ENCODE data around the gene CMTM6.

- TF ChIP-seq USF2 (IDR thresholded peaks at IDR 0.05; ENCODE audit: low read length) (no peak), CTCF (IDR thresholded peaks at IDR 0.05; ENCODE audit: control extremely low read depth in 1 of 3, insufficient read depth in 1 of 3, low read depth in 1 of 3, low read length in 3 of 3) (no peak), CEBPB (IDR thresholded peaks at IDR 0.05; ENCODE audit: low read depth, low read length) (no peak), CBX5 (IDR thresholded peaks at IDR 0.05; ENCODE audit: low read depth, low read length) (no peak), ATF3 (IDR thresholded peaks at IDR 0.05; ENCODE audit: insufficient read depth, low read depth, low read length) (no peak), GTF2F1 (IDR thresholded peaks at IDR 0.05; ENCODE audit: borderline replicate concordance, low read depth, low read length) (no peak), POLR2AphosphoS5 (IDR thresholded peaks at IDR 0.05; ENCODE audit: low read depth, low read length) (no peak), SRF (IDR thresholded peaks at IDR 0.05; ENCODE audit: low read depth, low read length) (no peak), RAD21 (IDR thresholded peaks at IDR 0.05 in 1 of 2, conservative IDR thresholded peaks at IDR 0.05 in 1 of 2; ENCODE audit: low read depth in 2 of 2, low read length in 2 of 2) (no peak), KDM1A (IDR thresholded peaks at IDR 0.05; ENCODE audit: borderline replicate concordance, low read length) (no peak), CREB1 (IDR thresholded peaks at IDR 0.05) (no peak), SP1 (IDR thresholded peaks at IDR 0.05; ENCODE audit: low read depth, low read length) (no peak), EP300 (IDR thresholded peaks at IDR 0.05; ENCODE audit: borderline replicate concordance in 1 of 2, low read depth in 2 of 2, low read length in 2 of 2) (no peak), CHD7 (IDR thresholded peaks at IDR 0.05; ENCODE audit: insufficient replicate concordance, low read length) (no peak)
Measured at GRCh38 chr3:32545305-32545704, 42.7 kb upstream of the CMTM6 start.

Measured in H1 (cell line).